HepG2 (cell line): ENCODE results near the gene ARL11. TPM values are rescaled to one million over a fixed set of nuclear protein-coding genes. Genes with fewer than 3 reads are reported as not detected.

Experiments used
- ETV5 ChIP-seq: IDR thresholded peaks from 2 replicates; pipeline ENCODE4 v1.6.1; 2018; ENCODE audit warnings: missing biosample characterization, missing genetic modification reagents, inconsistent platforms, borderline replicate concordance
- FOXA3 ChIP-seq: IDR thresholded peaks from 2 replicates; pipeline ENCODE4 v1.6.1; 2016; ENCODE audit warnings: missing genetic modification reagents, missing compliant biosample characterization
- GATAD2A ChIP-seq: IDR thresholded peaks from 2 replicates; pipeline ENCODE4 v1.6.1; 2016
- MAFF ChIP-seq: IDR thresholded peaks from 2 replicates; pipeline ENCODE4 v1.6.1; 2011; ENCODE audit warnings: low read depth, low read length, improper control_type of control experiment
- RCOR2 ChIP-seq: IDR thresholded peaks from 2 replicates; pipeline ENCODE4 v1.6.1; 2016; ENCODE audit warnings: missing biosample characterization, missing genetic modification reagents
- polyA plus RNA-seq, 8 experiments: library from polyadenylated mRNA; depleted of rRNA in 3 of 8; stranded (reverse) in 7 of 8; unstranded in 1 of 8; fragments of >200 nt; fragmentation: Illumina TruSeq in 4 of 8; extraction: Trizol in 4 of 8; gene quantifications; 2 replicates each; pipeline versions ENCODE4 v1.2.1 to v1.2.3, GENCODE V29; 2011 to 2016; ENCODE audit warnings: low read depth in 4 of 8, missing spikeins in 1 of 8, mixed read lengths in 1 of 8; ENCODE audit not compliant: insufficient read depth in 1 of 8
- total RNA-seq, 5 experiments: library from RNA; depleted of rRNA; stranded (reverse); fragments of >200 nt; fragmentation: Illumina TruSeq; extraction: Trizol; gene quantifications; 2 replicates each; pipeline ENCODE4 v1.2.3, GENCODE V29; 2016; ENCODE audit warnings: low read depth in 1 of 5
- TF ChIP-seq, protein P1 (sequence below): IDR thresholded peaks from 2 replicates; pipeline ENCODE4 v1.4.0; 2020; ENCODE audit warnings: mild to moderate bottlenecking, missing genetic modification reagents
- TF ChIP-seq, protein P2 (sequence below): sonication (generic); formaldehyde crosslinking; IDR thresholded peaks from 2 replicates; pipeline ENCODE4 v1.5.1; 2020; ENCODE audit warnings: mild to moderate bottlenecking, missing genetic modification reagents, moderate library complexity

ARL11 gene
- total and polyA plus RNA-seq, 2 of the 13 experiments (the other 11 are each of a cell fraction or from before 2014, with no cell fraction given): 0.04 to 0.22 TPM

DNA sequence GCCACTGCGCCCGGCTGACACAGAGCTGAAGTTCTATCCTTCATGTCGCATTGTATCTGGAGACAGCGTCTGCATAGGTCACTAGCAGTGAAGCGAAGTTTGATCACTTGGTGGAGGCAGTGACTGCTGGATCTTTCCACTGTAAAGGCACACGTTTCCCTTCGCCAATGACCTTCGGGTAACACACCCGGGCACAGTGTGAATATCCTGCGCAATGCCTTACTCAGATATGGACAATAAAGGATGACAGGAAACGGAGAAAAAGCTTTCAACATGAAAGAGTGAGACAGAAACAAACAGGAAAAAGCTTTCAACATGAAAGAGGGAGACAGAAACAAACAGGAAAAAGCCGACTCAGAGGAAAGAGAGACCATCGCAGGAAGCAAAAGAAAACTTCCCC is 17.1 kb downstream of the ARL11 start (continued):
- TF ChIP-seq, protein P1, sequence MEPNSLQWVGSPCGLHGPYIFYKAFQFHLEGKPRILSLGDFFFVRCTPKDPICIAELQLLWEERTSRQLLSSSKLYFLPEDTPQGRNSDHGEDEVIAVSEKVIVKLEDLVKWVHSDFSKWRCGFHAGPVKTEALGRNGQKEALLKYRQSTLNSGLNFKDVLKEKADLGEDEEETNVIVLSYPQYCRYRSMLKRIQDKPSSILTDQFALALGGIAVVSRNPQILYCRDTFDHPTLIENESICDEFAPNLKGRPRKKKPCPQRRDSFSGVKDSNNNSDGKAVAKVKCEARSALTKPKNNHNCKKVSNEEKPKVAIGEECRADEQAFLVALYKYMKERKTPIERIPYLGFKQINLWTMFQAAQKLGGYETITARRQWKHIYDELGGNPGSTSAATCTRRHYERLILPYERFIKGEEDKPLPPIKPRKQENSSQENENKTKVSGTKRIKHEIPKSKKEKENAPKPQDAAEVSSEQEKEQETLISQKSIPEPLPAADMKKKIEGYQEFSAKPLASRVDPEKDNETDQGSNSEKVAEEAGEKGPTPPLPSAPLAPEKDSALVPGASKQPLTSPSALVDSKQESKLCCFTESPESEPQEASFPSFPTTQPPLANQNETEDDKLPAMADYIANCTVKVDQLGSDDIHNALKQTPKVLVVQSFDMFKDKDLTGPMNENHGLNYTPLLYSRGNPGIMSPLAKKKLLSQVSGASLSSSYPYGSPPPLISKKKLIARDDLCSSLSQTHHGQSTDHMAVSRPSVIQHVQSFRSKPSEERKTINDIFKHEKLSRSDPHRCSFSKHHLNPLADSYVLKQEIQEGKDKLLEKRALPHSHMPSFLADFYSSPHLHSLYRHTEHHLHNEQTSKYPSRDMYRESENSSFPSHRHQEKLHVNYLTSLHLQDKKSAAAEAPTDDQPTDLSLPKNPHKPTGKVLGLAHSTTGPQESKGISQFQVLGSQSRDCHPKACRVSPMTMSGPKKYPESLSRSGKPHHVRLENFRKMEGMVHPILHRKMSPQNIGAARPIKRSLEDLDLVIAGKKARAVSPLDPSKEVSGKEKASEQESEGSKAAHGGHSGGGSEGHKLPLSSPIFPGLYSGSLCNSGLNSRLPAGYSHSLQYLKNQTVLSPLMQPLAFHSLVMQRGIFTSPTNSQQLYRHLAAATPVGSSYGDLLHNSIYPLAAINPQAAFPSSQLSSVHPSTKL (CRISPR knock-in tag): peak; percentile 44; the same call in 1 of the 2 replicates
- TF ChIP-seq RCOR2 (CRISPR knock-in tag) (no peak), MAFF (0 out of 2 replicates have a peak, but pooled peaks have one; percentile 5), GATAD2A (CRISPR knock-in tag) (peak; percentile 26; the same call in 1 of the 2 replicates), FOXA3 (peak; percentile 56), ETV5 (CRISPR knock-in tag) (peak; percentile 75; the same call in 1 of the 2 replicates)
- TF ChIP-seq, protein P2, sequence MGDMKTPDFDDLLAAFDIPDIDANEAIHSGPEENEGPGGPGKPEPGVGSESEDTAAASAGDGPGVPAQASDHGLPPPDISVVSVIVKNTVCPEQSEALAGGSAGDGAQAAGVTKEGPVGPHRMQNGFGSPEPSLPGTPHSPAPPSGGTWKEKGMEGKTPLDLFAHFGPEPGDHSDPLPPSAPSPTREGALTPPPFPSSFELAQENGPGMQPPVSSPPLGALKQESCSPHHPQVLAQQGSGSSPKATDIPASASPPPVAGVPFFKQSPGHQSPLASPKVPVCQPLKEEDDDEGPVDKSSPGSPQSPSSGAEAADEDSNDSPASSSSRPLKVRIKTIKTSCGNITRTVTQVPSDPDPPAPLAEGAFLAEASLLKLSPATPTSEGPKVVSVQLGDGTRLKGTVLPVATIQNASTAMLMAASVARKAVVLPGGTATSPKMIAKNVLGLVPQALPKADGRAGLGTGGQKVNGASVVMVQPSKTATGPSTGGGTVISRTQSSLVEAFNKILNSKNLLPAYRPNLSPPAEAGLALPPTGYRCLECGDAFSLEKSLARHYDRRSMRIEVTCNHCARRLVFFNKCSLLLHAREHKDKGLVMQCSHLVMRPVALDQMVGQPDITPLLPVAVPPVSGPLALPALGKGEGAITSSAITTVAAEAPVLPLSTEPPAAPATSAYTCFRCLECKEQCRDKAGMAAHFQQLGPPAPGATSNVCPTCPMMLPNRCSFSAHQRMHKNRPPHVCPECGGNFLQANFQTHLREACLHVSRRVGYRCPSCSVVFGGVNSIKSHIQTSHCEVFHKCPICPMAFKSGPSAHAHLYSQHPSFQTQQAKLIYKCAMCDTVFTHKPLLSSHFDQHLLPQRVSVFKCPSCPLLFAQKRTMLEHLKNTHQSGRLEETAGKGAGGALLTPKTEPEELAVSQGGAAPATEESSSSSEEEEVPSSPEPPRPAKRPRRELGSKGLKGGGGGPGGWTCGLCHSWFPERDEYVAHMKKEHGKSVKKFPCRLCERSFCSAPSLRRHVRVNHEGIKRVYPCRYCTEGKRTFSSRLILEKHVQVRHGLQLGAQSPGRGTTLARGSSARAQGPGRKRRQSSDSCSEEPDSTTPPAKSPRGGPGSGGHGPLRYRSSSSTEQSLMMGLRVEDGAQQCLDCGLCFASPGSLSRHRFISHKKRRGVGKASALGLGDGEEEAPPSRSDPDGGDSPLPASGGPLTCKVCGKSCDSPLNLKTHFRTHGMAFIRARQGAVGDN (CRISPR knock-in tag): peak; percentile 20; the same call in 1 of the 2 replicates
